NCI-H510A treated with DMSO at 0.1 percent for 48 hours (cell line): ENCODE results near the gene ZNF536.

Experiments
- DNase-seq: peaks from one replicate; lab custom pipeline; 2025; lab: John Stamatoyannopoulos, UW

ZNF536 gene

DNA sequence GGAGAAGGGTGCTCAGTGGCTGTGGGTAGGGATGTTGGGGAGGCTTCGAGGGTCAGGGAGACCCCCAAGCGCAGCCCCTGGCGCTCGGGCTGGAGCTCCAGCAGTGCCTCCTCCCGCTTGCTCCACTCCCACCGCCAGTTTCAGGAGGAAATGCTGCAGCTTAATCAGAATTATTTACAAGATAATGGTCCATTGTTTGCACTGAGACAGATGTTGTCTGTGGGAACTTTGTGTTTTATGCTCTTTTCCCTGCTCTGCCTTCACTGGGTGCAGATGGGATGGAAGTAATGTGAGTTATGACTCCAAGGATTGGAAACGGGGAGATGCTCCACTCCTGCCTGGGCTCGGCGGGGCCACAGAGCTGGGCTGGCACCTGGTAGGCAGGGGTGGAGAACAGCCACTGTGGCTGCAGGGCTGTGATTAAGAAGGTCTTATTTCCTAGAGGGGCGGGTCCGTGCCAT lies 192.4 kb downstream of the ZNF536 start:
- DNase-seq, result no peak

DNA sequence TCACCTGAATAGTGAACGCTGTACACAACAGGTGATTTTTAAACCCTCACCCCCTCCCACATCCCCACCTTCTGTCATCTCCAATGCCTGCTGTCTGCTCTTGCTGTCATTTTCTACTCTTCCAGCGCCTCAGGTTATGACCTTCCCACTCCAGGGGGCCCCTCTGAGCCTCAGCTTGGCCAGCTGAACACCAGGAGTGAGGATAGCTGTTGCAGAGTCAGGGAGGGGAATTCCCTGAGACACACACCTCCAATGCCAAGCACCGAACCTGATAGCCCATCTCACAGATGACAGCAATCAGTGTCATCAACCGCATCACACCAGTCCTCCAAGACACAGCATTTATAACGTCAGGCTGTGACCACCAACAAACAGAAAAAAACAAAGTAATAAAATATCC lies 193.5 kb downstream of the ZNF536 start:
- no peak for DNase-seq

DNA sequence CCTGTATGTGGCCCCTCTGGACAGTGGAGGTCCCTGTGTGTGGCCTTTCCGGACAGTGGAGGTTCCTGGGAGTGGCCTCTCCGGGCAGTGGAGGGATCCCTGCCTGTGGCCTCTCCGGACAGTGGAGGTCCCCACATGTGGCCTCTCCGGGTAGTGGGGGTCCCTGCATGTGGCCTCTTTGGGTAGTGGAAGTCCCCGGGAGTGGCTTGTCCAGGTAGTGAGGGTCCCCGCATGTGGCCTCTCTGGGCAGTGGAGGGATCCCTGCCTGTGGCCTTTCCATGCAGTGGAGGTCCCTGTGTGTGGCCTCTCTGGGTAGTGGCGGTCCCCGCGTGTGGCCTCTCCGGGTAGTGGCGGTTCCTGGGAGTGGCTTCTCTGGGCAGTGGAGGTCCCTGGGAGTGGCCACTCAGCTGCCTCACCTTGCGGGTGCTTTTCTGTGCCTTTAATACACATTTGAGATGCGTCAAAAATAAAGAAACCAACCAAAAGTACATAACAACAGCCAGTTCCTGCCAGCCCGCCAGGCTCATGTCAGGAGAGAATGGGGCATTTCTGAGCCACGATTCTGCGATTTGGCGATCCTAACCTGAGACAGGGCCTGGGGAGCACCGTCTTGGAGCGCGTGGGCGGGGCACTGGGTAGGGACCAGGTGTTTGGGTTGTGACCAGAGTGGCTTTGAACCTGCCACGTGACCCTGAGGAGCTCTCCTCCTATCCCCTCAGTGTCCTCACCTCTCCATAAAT lies 194.7 kb downstream of the ZNF536 start:
- DNase-seq, result no peak

DNA sequence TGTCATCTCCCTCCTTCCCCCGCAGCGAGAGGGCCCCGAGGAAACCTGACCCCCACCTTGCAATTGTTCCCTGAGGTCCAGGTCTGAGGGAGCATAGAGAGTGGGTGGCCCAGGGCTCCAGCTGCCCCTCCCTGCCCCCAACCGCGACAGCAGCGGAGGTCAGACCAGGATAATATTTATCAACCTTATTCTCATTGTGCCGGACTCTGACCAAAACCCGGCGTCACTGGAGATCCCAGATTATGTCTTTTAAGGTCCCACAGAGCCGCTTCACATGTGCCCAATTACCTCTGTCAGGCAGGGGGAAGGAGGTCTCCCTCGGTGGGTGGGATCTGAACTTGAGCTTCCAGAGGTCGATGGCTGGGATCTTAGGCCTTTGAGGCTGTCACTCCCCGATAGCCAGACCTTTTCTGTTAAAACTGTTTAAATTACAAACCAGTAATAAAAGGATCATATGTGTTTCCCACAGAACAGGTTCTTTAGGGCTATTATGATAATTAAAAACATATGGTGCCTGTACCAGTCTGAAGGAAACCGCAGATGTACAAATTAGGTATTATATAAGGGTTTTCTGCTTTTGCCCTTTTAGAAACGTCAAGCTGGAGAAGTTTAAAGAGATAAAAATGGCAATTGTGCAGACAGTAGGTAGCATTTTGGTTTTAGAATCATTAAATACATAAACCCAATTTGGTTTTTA lies 195.5 kb downstream of the ZNF536 start:
- no peak for DNase-seq

DNA sequence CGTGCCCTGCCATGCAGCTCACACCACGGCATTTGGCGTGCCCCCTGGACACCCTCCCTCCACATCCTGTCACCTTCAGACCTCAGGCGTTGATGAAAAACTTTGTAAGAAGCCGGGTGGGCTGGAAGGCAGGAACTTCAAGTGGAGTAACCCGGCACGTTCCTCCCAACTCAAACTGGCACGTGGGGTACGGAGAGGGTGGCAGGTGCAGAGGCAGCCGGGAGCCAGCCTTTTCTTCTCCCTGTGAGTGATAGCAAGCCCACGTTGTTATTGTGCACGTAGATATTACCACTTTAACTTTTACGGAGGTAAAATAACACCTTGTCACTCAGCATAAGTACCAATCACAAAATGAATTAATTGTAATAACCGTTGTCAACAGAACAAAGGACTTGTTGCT lies 198.0 kb downstream of the ZNF536 start:
- DNase-seq, result no peak

DNA sequence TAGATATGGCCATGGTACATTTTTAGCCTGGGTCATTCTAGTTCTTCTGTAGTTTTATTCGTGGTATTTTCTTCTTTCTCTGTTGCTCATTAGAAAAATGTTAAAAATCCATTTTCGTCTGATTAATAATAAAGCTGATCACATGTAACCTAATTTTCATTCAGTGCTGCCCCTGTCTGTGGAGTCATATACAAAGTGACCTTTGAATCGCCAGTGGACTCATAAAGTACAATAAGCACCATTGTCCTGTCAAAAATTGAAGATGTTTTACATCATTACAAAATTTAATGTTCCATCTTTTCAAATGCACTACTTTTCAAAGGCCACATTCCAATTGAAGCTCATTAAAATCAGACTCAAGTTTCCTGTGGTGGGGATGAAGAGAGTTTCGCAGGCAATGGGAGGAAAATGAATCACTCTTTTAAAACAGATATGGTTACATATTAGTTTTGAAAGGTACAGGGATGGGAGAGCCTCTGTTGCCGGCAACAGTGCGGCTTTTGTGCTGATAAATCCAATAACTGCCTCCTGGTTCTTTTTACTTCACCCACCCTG lies 205.4 kb downstream of the ZNF536 start:
- no peak for DNase-seq

DNA sequence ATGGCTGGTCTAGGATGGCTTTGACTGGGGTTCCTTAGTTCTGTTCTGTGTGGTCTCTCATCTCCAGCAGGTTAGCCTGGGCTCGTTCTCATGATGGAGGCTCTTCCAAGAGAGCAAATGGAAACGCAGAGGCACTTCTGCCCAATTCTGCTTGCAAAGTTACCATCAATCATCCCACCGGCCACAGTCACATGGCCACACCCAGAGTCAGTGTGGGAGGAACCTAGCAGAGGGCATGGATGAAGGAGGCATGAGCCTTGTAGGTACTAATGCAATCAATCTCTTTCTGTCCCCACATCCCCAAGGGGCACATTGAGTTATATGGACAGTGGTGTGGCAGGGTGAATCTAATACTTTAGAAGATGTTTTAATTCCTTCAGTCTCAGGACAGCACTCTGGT lies 207.2 kb downstream of the ZNF536 start:
- no peak for DNase-seq

DNA sequence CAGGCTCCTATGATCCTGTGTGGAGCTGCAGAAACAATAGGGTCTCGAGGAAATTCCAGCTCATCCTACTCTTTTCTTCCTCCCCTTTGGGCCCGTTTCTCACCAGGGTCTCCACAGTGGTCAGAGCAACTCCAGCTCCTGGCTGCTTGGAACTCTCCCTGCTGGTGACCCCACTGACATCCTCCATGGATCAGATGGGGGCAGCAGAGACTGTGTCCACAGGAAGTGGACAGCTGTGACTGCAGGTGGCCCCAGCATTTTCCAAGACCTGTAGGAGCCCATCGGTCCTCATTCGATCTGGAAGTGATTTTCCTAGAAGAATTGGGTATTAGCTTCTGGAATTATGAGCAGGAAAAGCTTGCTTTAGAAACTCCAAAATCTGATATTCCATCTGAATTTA lies 208.5 kb downstream of the ZNF536 start:
- no peak for DNase-seq

DNA sequence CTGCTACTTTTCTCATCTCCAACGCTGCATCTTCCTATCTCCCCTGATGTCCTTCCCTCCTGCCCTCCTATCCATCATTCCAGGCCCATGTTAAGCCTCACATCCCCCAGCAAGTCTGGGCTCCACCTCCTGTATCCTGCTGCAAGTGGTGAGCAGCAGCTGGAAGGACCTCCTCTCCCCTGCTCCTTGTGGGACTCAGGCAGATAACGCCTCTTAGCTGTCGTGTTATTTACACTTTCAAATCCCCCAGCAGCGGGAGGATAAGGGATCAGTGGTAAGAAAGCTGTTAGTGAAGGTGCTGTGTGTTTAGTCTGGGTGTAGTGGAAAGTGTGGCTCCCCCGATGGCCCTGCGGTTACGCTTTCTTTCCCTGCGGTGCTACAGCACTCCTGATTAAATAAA lies 211.9 kb downstream of the ZNF536 start:
- DNase-seq, result no peak

DNA sequence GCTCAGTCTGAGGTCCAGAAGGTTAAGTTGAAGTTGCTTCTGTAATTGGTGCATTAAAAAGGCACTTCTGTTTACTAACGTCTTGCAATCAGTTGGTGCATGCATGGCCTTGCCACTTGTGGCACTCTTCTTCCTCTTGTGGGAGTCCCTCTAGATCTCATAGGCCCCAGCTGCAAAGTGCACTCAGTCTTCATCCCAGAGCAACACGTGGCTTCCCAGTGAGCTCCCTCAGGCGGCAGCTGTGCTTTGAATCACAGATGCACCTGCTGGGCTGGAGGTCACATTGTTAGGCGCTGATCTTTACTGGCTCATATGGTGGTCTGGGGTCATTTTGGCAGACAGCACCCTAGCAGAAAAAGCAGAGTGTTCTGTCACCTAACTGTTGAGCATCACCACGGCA lies 215.7 kb downstream of the ZNF536 start:
- no peak for DNase-seq

DNA sequence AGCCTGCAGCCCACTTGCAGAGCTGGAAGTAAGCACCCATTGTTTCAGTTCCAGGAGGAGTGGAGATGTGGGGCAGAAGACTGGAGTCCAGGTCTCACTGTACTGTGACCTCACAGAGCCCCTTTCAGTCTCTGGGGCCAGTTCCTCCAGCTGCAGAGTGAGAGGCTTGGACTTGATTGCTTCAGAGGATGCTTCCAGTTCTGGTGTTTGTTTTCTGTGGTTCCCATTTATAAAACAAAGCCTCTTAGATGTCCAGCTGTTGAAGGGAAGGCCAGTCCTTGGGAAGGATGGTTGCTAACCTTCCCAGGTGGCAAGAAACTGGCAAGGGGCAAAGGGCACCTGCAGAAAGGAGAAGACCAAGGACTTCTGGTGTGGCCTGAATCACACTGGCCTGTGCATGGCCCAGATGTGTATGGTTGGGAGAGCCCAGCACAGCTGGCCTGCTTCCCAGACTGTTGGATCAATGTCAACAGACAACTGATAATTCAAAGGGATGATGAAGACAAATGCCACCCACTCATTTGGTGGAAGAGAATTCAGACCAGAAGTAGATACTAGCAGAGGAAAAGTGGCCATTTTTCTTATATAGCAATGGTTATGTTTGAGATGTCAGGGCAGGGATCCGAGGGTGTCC lies 218.5 kb downstream of the ZNF536 start:
- no peak for DNase-seq

DNA sequence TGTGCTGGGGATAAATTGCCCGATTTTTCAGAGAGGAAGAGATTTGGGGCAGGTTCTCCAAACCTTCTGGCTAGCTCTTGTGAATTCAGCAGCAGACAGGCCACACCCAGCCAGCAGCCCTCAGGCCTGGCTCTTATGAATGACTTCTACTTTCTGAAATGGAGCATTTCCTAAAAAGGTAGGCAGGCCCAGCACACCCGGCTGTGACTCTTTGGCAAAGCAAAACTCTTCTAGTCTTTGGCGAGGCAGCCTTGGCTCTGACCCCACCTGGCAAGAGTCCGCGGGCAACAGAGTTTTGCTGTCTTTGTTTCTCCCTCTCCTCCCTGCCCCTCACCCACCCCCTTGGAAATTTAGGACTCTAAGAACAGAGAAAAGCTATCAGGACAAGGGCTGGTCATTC lies 221.2 kb downstream of the ZNF536 start:
- no peak for DNase-seq

DNA sequence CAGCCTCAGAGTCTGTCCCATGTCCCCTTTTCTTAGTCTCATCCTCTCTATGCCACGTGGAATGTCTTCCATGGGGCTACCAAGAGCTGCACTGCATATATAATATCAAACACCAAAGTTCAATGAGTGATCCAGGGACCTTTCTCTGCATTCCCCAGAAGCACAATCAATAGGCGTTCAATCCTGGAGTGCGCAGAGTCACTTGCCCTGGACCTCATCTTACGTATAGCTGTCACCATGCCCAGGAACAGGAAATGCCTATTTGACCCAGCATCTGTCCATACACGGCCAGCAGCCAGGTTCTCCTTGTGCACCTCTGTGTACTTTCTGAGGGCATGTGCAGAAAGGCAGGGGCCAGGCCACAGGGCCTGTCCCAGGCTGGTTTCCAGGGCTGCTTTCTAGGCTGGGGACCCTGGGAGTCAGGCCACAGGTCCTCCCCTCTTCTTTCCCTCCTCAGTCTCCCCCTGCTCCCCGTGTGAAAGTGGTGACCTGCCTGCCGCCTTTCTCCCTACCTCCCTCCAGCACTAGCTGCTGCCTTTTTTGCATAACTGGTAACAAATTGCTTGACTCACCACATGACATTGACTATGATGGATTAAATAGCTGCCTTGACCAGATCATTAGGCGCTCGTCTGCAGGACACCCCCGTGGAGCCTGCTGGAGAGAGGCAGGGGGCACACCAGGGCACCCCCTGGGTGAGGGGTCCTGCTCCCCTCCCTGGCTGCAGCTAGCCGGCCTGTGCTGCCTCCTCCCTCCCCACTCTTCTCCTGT lies 222.0 kb downstream of the ZNF536 start:
- no peak for DNase-seq

DNA sequence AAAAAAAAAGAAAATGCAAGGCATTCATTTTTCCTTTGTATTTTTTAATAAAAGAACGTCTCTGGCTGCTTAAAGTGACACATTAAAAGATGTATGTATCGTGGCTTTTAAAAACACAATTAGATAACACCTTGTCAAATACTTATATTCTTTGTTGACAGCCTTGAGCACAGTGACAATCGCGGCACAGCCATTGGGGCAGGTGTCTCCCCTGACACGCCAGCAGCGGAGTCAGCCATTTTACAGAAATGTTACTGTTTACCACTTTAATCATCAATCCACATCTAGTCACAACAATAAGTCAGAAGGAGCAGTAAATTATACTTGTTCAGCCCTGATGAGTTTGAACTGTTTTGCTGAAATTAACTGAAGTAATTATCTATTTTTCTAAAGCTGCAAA lies 224.1 kb downstream of the ZNF536 start:
- DNase-seq, result no peak

DNA sequence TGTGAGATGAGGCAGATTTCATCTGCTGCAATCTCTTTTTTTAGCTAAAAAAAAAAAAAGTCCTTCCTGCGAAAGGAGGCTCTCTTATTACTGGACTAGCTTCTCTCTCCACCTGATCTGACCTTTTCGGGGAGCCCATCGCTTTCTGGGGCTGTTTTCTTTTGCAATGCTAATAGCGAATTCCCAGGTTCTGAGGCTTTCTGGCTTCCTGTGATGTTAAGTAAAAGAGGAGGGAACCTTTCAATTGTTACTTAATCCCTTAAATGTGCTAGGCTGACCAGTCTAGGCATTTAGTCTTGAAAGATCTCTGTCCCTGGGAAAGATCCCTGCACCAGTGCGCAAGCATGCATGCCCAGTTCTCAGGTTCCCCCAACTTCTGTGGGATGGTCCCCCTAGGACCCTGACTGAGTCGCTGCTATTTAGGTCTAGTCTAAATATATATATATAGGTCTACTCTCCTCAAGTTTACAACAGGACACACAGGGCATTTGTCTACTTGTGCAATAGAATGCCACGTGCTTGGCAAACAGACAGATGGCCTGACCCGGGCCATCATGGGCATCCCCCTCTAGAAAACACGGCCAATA lies 224.7 kb downstream of the ZNF536 start:
- DNase-seq, result no peak

DNA sequence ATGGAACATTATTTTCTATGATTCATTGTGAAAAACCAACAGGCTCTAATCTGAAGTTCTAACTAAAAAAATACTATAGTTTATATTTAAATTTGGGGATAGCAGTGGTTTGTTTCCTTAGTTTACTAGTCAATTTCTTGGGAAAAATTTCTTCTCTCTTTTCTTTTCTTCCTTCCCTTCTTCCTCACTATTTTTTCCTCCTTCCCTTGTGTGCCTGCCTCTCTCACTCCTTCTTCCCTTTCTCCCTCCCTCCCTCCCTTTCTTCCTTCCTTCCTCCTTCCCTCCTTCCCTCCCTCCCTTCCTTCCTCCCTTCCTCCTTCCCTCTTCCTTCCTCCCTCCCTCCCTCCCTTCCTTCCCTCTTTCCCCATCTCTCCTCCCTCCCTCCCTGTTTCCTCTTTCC lies 226.5 kb downstream of the ZNF536 start:
- no peak for DNase-seq

DNA sequence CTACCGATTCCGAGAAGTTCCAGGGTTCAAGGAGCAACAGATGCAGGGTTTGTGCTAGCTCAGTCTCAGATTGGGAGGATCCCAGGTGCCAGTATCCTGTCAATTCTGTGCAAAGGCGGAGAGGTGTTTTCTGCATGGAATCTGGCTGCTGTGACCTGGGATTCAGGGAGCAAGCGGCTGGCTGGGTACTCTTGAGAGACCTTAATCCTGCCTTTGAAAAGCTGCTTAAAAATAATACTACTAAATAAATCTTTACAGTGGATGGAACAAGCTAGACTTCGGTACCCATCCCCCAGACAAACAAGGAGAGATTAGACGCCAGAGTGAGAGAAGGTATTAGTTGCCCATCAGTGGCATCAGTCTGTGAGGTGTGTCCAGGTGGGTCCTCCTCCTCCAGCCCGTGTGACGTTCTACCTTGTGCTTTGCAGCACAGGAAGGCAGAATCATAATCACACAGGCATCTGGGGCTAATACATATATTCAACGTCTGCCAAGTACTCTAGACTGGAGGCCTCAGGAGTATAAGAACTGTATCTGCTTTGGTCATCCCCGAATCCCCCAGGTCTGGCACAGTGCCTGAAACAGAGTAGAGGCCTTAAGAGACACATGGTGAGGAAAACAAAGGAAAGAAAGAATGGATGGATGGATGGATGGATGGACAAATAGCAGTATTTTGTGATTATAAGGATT lies 230.6 kb downstream of the ZNF536 start:
- DNase-seq, result no peak

DNA sequence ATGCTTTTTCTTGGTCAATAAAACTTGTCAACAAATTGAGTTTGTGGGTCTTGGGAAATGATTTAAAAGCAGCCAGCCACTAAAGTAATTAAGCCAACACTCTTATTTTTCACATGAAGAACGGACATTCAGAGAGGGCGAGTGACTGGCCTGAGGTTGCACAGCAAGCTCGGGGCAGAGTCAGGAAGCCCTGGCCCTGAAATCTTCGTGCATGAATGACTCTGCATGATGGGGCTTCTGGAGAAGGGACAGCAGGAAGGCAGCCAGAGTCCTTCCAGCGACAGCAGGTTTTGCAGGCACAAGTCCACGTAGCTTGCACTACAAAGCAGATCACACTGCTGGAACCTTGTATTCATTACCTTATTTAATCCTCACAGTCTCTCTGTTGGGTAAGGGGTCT lies 232.5 kb downstream of the ZNF536 start:
- DNase-seq, result no peak

DNA sequence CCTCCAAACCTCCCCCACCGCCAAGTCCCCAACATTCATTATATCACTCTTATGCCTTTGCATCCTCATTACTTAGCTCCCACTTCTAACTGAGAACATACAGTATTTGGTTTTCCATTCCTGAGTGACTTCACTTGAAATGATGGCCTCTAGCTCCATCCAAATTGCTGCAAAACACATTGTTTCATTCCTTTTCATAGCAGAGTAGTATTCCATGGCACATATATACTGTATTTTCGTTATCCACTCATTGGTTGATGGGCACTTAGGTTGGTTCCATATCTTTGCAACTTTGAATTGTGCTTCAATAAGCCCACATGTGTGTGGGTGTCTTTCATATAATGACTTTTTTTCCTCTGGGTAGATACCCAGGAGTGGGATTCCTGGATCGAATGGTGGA lies 233.1 kb downstream of the ZNF536 start:
- no peak for DNase-seq

DNA sequence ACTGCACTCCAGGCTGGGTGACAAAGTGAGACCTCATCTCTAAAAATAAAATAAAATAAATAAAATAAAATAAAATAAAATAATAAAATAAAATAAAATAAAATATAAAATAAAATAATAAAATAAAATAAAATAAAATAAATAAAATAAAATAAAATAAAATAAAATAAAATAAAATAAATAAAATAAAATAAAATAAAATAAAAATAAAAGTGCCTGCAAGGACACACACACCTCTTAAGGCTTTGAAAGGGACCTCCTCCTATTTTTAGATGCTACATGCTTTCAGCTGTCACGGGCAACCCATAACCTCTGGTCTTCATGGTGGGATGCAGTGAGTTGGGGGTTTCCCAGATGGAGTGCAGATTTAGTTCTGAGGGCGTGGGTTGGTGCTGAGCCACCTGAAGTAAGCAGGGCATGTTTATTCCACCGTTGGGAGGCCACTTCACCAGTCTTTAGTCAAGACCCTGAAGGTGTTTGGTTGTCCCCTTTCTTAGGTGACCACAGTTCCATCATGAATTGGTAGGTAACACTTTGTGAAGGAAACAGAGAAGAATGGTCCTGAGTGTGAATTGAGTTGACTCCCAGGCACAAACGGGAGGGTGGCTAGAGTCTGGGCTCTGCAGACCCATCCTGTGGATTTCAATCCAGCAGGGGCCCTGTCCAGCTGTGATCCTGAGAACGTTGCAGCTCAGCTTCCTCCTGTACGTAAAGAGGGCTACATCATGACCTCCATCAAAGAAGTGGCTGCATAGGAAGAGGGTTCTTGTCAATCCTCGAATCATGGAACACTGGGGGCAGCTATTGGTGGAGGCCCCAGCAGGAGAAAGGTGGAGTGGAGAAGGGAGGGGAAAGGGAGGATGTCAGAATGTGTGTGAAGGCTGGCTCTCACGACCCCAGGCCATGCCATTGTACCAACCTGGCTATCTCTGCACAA lies 234.2 kb downstream of the ZNF536 start:
- no peak for DNase-seq
